ENCODE measurements around the gene ACTMAP. TPM values are rescaled to one million over a fixed set of nuclear protein-coding genes. Genes with fewer than 3 reads are reported as not detected.

Gene ACTMAP
- polyA plus RNA-seq, 1 of the 3 experiments (the other 2 are of a cell fraction): 6.4 TPM

- peak overlapping the region in 1 of 2 experiments; percentile 30; a peak in 1 of 4 replicates for H3K27ac ChIP-seq (ENCODE audit: low read depth in 2 of 2, low read length in 1 of 2)
- POLR2A ChIA-PET: interaction anchor here (1.2 kb wide), 1 partner anchor 16 kb away, joined by 3 read pairs; no protein-coding TSS in a partner anchor
- CTCF ChIA-PET: interaction anchor here (1.3 to 3.3 kb wide), 2 partner anchors 75 to 82 kb away, joined by 3 to 10 read pairs; no protein-coding TSS in a partner anchor
These were observed 5.5 kb downstream of the ACTMAP start for GRCh38 chr19:40744554-40745401.

GRCh38 chr19:40743926-40744325 is 6.4 kb downstream of the ACTMAP start:
- ChIA-PET POLR2A (interaction anchor here (0.7 to 1.2 kb wide), 2 partner anchors 17 to 23 kb away, joined by 3 to 8 read pairs; no protein-coding TSS in a partner anchor), CTCF (interaction anchor here (1.3 to 3.3 kb wide), 2 partner anchors 76 to 81 kb away, joined by 3 to 10 read pairs; no protein-coding TSS in a partner anchor)

More at GRCh38 chr19:40744554-40745401, 5.5 kb downstream of the ACTMAP start:
- DNase-seq: peak; percentile 51
- Histone ChIP-seq H3K9ac (no peak overlapping the region), H3K9me2 (no peaks in the 10 kb centered on the region), H3K4me3 (ENCODE audit: low read depth in 2 of 2, low read length in 1 of 2) (no peak overlapping the region), H3K79me2 (ENCODE audit: insufficient read depth) (peaks cover 11% of the 10 kb centered on the region), H3K4me1 (ENCODE audit: control insufficient read depth in 1 of 2, insufficient read depth in 2 of 2, low read depth in 1 of 2, low read length in 1 of 2) (peaks cover 9 to 11% of the 10 kb centered on the region in 2 experiments; a peak in 1 of 4 replicates), H3K9me3 (no peaks in the 10 kb centered on the region), H3K36me3 (replicated peaks in 1 of 2; ENCODE audit: control insufficient read depth in 1 of 2, insufficient read depth in 2 of 2, low read length in 1 of 2) (no peaks in the 10 kb centered on the region), H3K27me3 (ENCODE audit: insufficient read depth) (no peaks in the 10 kb centered on the region), H3F3A (replicated peaks; ENCODE audit: insufficient read depth) (no peaks in the 10 kb centered on the region), H3K4me2 (no peak overlapping the region), H4K20me1 (ENCODE audit: insufficient read depth) (no peaks in the 10 kb centered on the region), H2AFZ (ENCODE audit: low read depth) (no peak overlapping the region)
- TF ChIP-seq SMC3 (IDR thresholded peaks at IDR 0.05; ENCODE audit: low read depth, low read length) (0 out of 2 replicates have a peak, but pooled peaks have one; percentile 8), RAD21 (IDR thresholded peaks at IDR 0.05; ENCODE audit: low read length) (no peak)
- 88% methylated on average over 14 of the region's 17 CpGs for WGBS (ENCODE audit: low lambda C conversion rate)

More at GRCh38 chr19:40743926-40744325, 6.4 kb downstream of the ACTMAP start:
- H3K27ac ChIP-seq (ENCODE audit: low read depth in 2 of 2, low read length in 1 of 2): no peak overlapping the region
- H3K9me3 ChIP-seq: no peaks in the 10 kb centered on the region
- no peaks in the 10 kb centered on the region for H3K9me2 ChIP-seq
- H3F3A ChIP-seq (replicated peaks; ENCODE audit: insufficient read depth): no peaks in the 10 kb centered on the region
- H3K4me1 ChIP-seq (ENCODE audit: control insufficient read depth in 1 of 2, insufficient read depth in 2 of 2, low read depth in 1 of 2, low read length in 1 of 2): peaks cover 3 to 4% of the 10 kb centered on the region in 2 experiments; a peak in 1 of 4 replicates
- TF ChIP-seq FOSL2 (IDR thresholded peaks at IDR 0.05; ENCODE audit: borderline replicate concordance, low read depth) (no peak), FOXJ3 (CRISPR knock-in tag; IDR thresholded peaks at IDR 0.05) (no peak), SIN3A (IDR thresholded peaks at IDR 0.05; ENCODE audit: borderline replicate concordance, low read depth, low read length) (no peak), REST (IDR thresholded peaks at IDR 0.05; ENCODE audit: low read depth, low read length) (no peak), RXRA (IDR thresholded peaks at IDR 0.05; ENCODE audit: borderline replicate concordance, low read depth) (no peak), FOXM1 (IDR thresholded peaks at IDR 0.05; ENCODE audit: low read depth) (no peak), TAF1 (IDR thresholded peaks at IDR 0.05; ENCODE audit: borderline replicate concordance, low read depth, low read length) (no peak), EP300 (IDR thresholded peaks at IDR 0.05; ENCODE audit: borderline replicate concordance in 1 of 2, low read depth in 1 of 2, low read length in 1 of 2) (no peak), MEF2A (IDR thresholded peaks at IDR 0.05; ENCODE audit: borderline replicate concordance, low read depth) (no peak), EZH2phosphoT487 (IDR thresholded peaks at IDR 0.05; ENCODE audit: borderline replicate concordance, low read depth) (no peak), RCOR1 (IDR thresholded peaks at IDR 0.05; ENCODE audit: low read length) (no peak), USF1 (IDR thresholded peaks at IDR 0.05; ENCODE audit: borderline replicate concordance, low read depth) (no peak), TEAD4 (IDR thresholded peaks at IDR 0.05; ENCODE audit: borderline replicate concordance, insufficient read depth) (no peak), POLR2AphosphoS5 (IDR thresholded peaks at IDR 0.05; ENCODE audit: low read depth, low read length) (no peak)
- TF ChIP-seq, protein P1, sequence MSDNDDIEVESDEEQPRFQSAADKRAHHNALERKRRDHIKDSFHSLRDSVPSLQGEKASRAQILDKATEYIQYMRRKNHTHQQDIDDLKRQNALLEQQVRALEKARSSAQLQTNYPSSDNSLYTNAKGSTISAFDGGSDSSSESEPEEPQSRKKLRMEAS (IDR thresholded peaks at IDR 0.05; ENCODE audit: low read depth): no peak
- TF ChIP-seq, protein P2, sequence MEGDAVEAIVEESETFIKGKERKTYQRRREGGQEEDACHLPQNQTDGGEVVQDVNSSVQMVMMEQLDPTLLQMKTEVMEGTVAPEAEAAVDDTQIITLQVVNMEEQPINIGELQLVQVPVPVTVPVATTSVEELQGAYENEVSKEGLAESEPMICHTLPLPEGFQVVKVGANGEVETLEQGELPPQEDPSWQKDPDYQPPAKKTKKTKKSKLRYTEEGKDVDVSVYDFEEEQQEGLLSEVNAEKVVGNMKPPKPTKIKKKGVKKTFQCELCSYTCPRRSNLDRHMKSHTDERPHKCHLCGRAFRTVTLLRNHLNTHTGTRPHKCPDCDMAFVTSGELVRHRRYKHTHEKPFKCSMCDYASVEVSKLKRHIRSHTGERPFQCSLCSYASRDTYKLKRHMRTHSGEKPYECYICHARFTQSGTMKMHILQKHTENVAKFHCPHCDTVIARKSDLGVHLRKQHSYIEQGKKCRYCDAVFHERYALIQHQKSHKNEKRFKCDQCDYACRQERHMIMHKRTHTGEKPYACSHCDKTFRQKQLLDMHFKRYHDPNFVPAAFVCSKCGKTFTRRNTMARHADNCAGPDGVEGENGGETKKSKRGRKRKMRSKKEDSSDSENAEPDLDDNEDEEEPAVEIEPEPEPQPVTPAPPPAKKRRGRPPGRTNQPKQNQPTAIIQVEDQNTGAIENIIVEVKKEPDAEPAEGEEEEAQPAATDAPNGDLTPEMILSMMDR (IDR thresholded peaks at IDR 0.05): no peak
- WGBS (ENCODE audit: low lambda C conversion rate): 100% methylated on average over 4 of the region's 10 CpGs
- no peaks in the 10 kb centered on the region for H3K27me3 ChIP-seq (ENCODE audit: insufficient read depth)
- no peaks in the 10 kb centered on the region for H4K20me1 ChIP-seq (ENCODE audit: insufficient read depth)
- H3K4me2 ChIP-seq: no peak overlapping the region
- peaks cover 2% of the 10 kb centered on the region for H3K79me2 ChIP-seq (ENCODE audit: insufficient read depth)
- H3K9ac ChIP-seq: no peak overlapping the region
- no peak for DNase-seq
- H2AFZ ChIP-seq (ENCODE audit: low read depth): no peak overlapping the region
- no peaks in the 10 kb centered on the region for H3K36me3 ChIP-seq (replicated peaks in 1 of 2; ENCODE audit: control insufficient read depth in 1 of 2, insufficient read depth in 2 of 2, low read length in 1 of 2)
- H3K4me3 ChIP-seq (ENCODE audit: low read depth in 2 of 2, low read length in 1 of 2): no peak overlapping the region

Measured in SK-N-SH (cell line).